H1 (cell line): Measurements from ENCODE around the gene FAM53C. TPM values are rescaled to one million over a fixed set of nuclear protein-coding genes. Genes with fewer than 3 reads are reported as not detected.

ENCODE experiments used
- CTCF ChIA-PET: fragments of 300-600 bp; sonication (Branson Sonifier 250); formaldehyde crosslinking; loops from one replicate; lab custom pipeline; 2021; ENCODE audit not compliant: partially characterized antibody; lab: Charles Lee
- POLR2A ChIA-PET: fragments of 300-600 bp; sonication (Branson Sonifier 250); formaldehyde crosslinking; loops from one replicate; lab custom pipeline; 2021; ENCODE audit warnings: inconsistent platforms; ENCODE audit not compliant: partially characterized antibody; lab: Charles Lee
- DNase-seq, 2 experiments: peaks; one replicate each; pipeline versions ENCODE4 v3.0.0 to v3.0.0-alpha.2; 2010 to 2022; ENCODE audit warnings: low spot score in 2 of 2, low read depth in 1 of 2, mixed read lengths in 1 of 2
- FAIRE-seq: peaks from 2 replicates; lab custom pipeline; 2011; peaks lifted over from hg19 to GRCh38; lab: Jason Lieb, UNC
- H2AFZ ChIP-seq: 2 replicates; pipeline ENCODE4 v1.8.1; 2012; ENCODE audit warnings: low read length, inconsistent platforms
- H2AK5ac ChIP-seq: 2 replicates; pipeline ENCODE4 v1.6.1; 2013; ENCODE audit warnings: low read depth, low read length
- H2BK120ac ChIP-seq: replicated peaks from 2 replicates; pipeline ENCODE3; 2013; ENCODE audit warnings: low read depth, low read length, inconsistent platforms
- H2BK12ac ChIP-seq: 2 replicates; pipeline ENCODE4 v1.6.1; 2013; ENCODE audit warnings: low read depth, low read length
- H2BK15ac ChIP-seq: 2 replicates; pipeline ENCODE4 v1.6.1; 2013; ENCODE audit warnings: low read length
- H2BK20ac ChIP-seq: 2 replicates; pipeline ENCODE4 v1.6.1; 2013; ENCODE audit warnings: low read length
- H2BK5ac ChIP-seq: 2 replicates; pipeline ENCODE4 v1.6.1; 2013; ENCODE audit warnings: low read depth, low read length
- H3K14ac ChIP-seq: 2 replicates; pipeline ENCODE4 v1.6.1; 2013; ENCODE audit warnings: inconsistent platforms; ENCODE audit not compliant: insufficient read length
- H3K18ac ChIP-seq: 2 replicates; pipeline ENCODE4 v1.6.1; 2013; ENCODE audit warnings: low read length; ENCODE audit errors: extremely low read depth
- H3K23ac ChIP-seq: 2 replicates; pipeline ENCODE4 v1.6.1; 2013; ENCODE audit warnings: inconsistent platforms; ENCODE audit not compliant: insufficient read length
- H3K23me2 ChIP-seq: 2 replicates; pipeline ENCODE4 v1.6.1; 2013; ENCODE audit warnings: low read depth, low read length
- H3K27ac ChIP-seq: 2 replicates; pipeline ENCODE4 v1.6.1; 2011; ENCODE audit warnings: low read depth, low read length, inconsistent platforms
- H3K27me3 ChIP-seq, 4 experiments: replicated peaks in 1 of 4; 1 replicate in 1 of 4; 2 replicates in 3 of 4; pipeline versions ENCODE4 v1.6.1 to v1.8.1; 2011 to 2013; ENCODE audit warnings: low read length in 3 of 4, mild to moderate bottlenecking in 3 of 4, inconsistent platforms in 2 of 4, mixed read lengths in 2 of 4, moderate library complexity in 1 of 4; ENCODE audit not compliant: control insufficient read depth in 3 of 4, insufficient read depth in 3 of 4; ENCODE audit errors: extremely low read depth in 1 of 4
- H3K36me3 ChIP-seq, 4 experiments: 2 replicates each; pipeline versions ENCODE4 v1.6.1 to v1.8.1; 2011 to 2013; ENCODE audit warnings: mild to moderate bottlenecking in 4 of 4, low read length in 3 of 4, moderate library complexity in 2 of 4, control low read depth in 1 of 4, inconsistent platforms in 1 of 4; ENCODE audit not compliant: insufficient read depth in 4 of 4, control insufficient read depth in 2 of 4
- H3K4ac ChIP-seq: replicated peaks from 2 replicates; pipeline ENCODE3; 2013; ENCODE audit warnings: low read length, low read depth, mixed read lengths, inconsistent platforms; ENCODE audit not compliant: insufficient read length
- H3K4me1 ChIP-seq, 4 experiments: replicated peaks in 1 of 4; 1 replicate in 1 of 4; 2 replicates in 3 of 4; pipeline versions ENCODE4 v1.6.1 to v1.8.1; 2011 to 2013; ENCODE audit warnings: low read length in 3 of 4, inconsistent platforms in 2 of 4, mixed read lengths in 1 of 4; ENCODE audit not compliant: insufficient read depth in 4 of 4, control insufficient read depth in 3 of 4
- H3K4me2 ChIP-seq, 2 experiments: 2 replicates each; pipeline versions ENCODE4 v1.6.1 to v1.8.1; 2011 to 2013; ENCODE audit warnings: low read depth in 2 of 2, low read length in 2 of 2, control low read depth in 1 of 2, inconsistent platforms in 1 of 2, mild to moderate bottlenecking in 1 of 2; ENCODE audit not compliant: insufficient read depth in 1 of 2
- H3K4me3 ChIP-seq, 4 experiments: fragments of 200-600, 300-600 bp in 1 of 4; sonication (generic), shearing (Covaris generic), sonication (Bioruptor Twin) in 1 of 4; 2 replicates each; pipeline versions ENCODE4 v1.5.1 to v1.8.1; 2011 to 2016; ENCODE audit warnings: low read length in 4 of 4, low read depth in 3 of 4, control low read depth in 2 of 4, inconsistent platforms in 2 of 4, mild to moderate bottlenecking in 2 of 4, mixed read lengths in 1 of 4, moderate library complexity in 1 of 4; ENCODE audit not compliant: insufficient read depth in 2 of 4; ENCODE audit errors: extremely low read depth in 1 of 4
- H3K56ac ChIP-seq: replicated peaks from 2 replicates; pipeline ENCODE3; 2013; ENCODE audit warnings: low read depth, mild to moderate bottlenecking, mixed read lengths, low read length, inconsistent platforms; ENCODE audit not compliant: insufficient read length
- H3K79me1 ChIP-seq: 2 replicates; pipeline ENCODE4 v1.6.1; 2013; ENCODE audit warnings: low read depth, low read length, control low read depth
- H3K79me2 ChIP-seq, 2 experiments: 2 replicates each; pipeline versions ENCODE4 v1.6.1 to v1.8.1; 2012 to 2013; ENCODE audit warnings: low read length in 2 of 2, mild to moderate bottlenecking in 2 of 2, inconsistent platforms in 1 of 2; ENCODE audit not compliant: insufficient read depth in 2 of 2, control insufficient read depth in 1 of 2
- H3K9ac ChIP-seq, 4 experiments: replicated peaks in 1 of 4; 1 replicate in 1 of 4; 2 replicates in 3 of 4; pipeline versions ENCODE4 v1.6.1 to v1.8.1; 2011 to 2013; ENCODE audit warnings: low read depth in 3 of 4, low read length in 3 of 4, control low read depth in 2 of 4, mild to moderate bottlenecking in 2 of 4, moderate library complexity in 2 of 4, inconsistent platforms in 1 of 4; ENCODE audit errors: extremely low read depth in 1 of 4
- H3K9me3 ChIP-seq, 2 experiments: 2 replicates each; pipeline versions ENCODE4 v1.6.1 to v1.8.1; 2012 to 2013; ENCODE audit warnings: mild to moderate bottlenecking in 2 of 2, moderate library complexity in 2 of 2, control low read depth in 1 of 2, inconsistent platforms in 1 of 2, low read depth in 1 of 2, low read length in 1 of 2, mixed read lengths in 1 of 2; ENCODE audit not compliant: insufficient read depth in 2 of 2
- H4K20me1 ChIP-seq, 2 experiments: replicated peaks in 1 of 2; 2 replicates each; pipeline versions ENCODE3 to v1.8.1; 2011 to 2013; ENCODE audit warnings: inconsistent platforms in 2 of 2, low read length in 2 of 2, mild to moderate bottlenecking in 1 of 2; ENCODE audit not compliant: insufficient read depth in 2 of 2, control insufficient read depth in 1 of 2
- H4K5ac ChIP-seq: 2 replicates; pipeline ENCODE4 v1.6.1; 2013; ENCODE audit warnings: low read length, low read depth, mixed read lengths, inconsistent platforms; ENCODE audit not compliant: insufficient read length
- H4K8ac ChIP-seq: 2 replicates; pipeline ENCODE4 v1.8.0; 2013; ENCODE audit warnings: mild to moderate bottlenecking, moderate library complexity, low read length, inconsistent platforms; ENCODE audit not compliant: insufficient read depth; ENCODE audit errors: extremely low read depth
- H4K91ac ChIP-seq: replicated peaks from 2 replicates; pipeline ENCODE3; 2013; ENCODE audit warnings: low read length, mixed read lengths, inconsistent platforms; ENCODE audit not compliant: insufficient read length
- ATF2 ChIP-seq: IDR thresholded peaks from 2 replicates; pipeline ENCODE4 v1.6.1; 2012; ENCODE audit warnings: low read length, inconsistent platforms
- CBX5 ChIP-seq: fragments of 300-800, 300-1000 bp; sonication (generic); IDR thresholded peaks from 2 replicates; pipeline ENCODE4 v1.7.1; 2016; ENCODE audit warnings: antibody characterized with exemption, low read length, low read depth
- EGR1 ChIP-seq: IDR thresholded peaks from 2 replicates; pipeline ENCODE4 v1.6.1; 2011; ENCODE audit warnings: low read depth, low read length, borderline replicate concordance
- JUND ChIP-seq: IDR thresholded peaks from 2 replicates; pipeline ENCODE4 v1.6.1; 2011; ENCODE audit warnings: mild to moderate bottlenecking, improper control_type of control experiment, low read length
- NANOG ChIP-seq: IDR thresholded peaks from 2 replicates; pipeline ENCODE4 v1.6.1; 2011; ENCODE audit warnings: low read length, low read depth, mild to moderate bottlenecking, inconsistent platforms; ENCODE audit not compliant: insufficient read depth, poor library complexity, severe bottlenecking
- NRF1 ChIP-seq: IDR thresholded peaks from 2 replicates; pipeline ENCODE4 v1.6.1; 2011; ENCODE audit warnings: mild to moderate bottlenecking, low read depth, low read length, improper control_type of control experiment
- POLR2AphosphoS5 ChIP-seq: IDR thresholded peaks from 2 replicates; pipeline ENCODE4 v1.6.1; 2011; ENCODE audit warnings: low read depth, low read length
- ZNF274 ChIP-seq: IDR thresholded peaks from 2 replicates; pipeline ENCODE4 v1.7.0; 2012; ENCODE audit warnings: low read length, borderline replicate concordance; ENCODE audit errors: extremely low read depth
- WGBS, 2 experiments: shearing (Covaris generic) in 1 of 2; methylation state at CpG; one replicate each; pipeline versions ENCODE4 v1.1.6 to v1.1.7; 2013 to 2015; ENCODE audit warnings: low lambda C conversion rate in 2 of 2, mixed read lengths in 2 of 2, inconsistent platforms in 1 of 2, low coverage in 1 of 2, missing lambda C conversion rate in 1 of 2; ENCODE audit not compliant: insufficient replicate concordance in 2 of 2, insufficient coverage in 1 of 2, insufficient read length in 1 of 2; ENCODE audit errors: extremely low coverage in 1 of 2, missing lambda C conversion rate in 1 of 2; 5-methylcytosine and 5-hydroxymethylcytosine counted together
- polyA plus RNA-seq, 7 experiments: library from polyadenylated mRNA; depleted of rRNA in 3 of 7; stranded (reverse) in 5 of 7; unstranded in 2 of 7; fragments of >200 nt in 5 of 7; fragments of 200-250 nt in 2 of 7; gene quantifications; 1 replicate in 5 of 7; 2 replicates in 1 of 7; 4 replicates in 1 of 7; pipeline versions ENCODE4 v1.2.1 to v1.2.3, GENCODE V29; 2011 to 2013; ENCODE audit warnings: missing spikeins in 2 of 7, mixed read lengths in 2 of 7
- total RNA-seq: library from RNA; stranded (reverse); fragmentation: NEBNext Ultra II Directional; extraction: Animal tissue kit (Norgen Biotek cat#: 25700); gene quantifications from 2 replicates; pipeline ENCODE4 v1.2.1, GENCODE V29; 2021
- TF ChIP-seq, protein P1 (sequence below), 3 experiments: IDR thresholded peaks; 1 replicate in 2 of 3; 2 replicates in 1 of 3; pipeline versions ENCODE4 v1.5.1 to v1.6.1; 2011; ENCODE audit warnings: low read length in 3 of 3, mild to moderate bottlenecking in 3 of 3, inconsistent platforms in 2 of 3, low read depth in 1 of 3, moderate library complexity in 1 of 3; ENCODE audit not compliant: insufficient read depth in 1 of 3; ENCODE audit errors: control extremely low read depth in 1 of 3

The FAM53C gene
- total and polyA plus RNA-seq, 2 of the 8 experiments (the other 6 are each of a cell fraction or from before 2014, with no cell fraction given) = 57.6 to 75.3 TPM

DNA sequence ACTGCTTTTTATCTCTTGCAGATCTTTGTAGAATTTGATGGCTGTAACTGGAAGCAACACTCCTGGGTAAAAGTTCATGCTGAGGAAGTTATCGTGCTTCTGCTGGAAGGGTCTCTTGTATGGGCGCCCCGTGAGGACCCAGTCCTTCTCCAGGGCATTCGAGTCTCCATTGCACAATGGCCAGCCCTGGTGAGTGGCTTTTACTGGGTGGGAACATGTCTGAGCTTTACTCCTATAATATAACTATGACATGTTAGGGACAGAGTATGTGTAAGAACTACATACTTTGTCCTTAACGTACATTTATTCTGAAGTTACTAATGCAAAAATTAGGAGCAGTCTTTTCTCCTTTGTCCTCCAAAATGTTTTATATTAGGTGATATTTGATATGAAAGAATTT is 34.6 kb downstream of the FAM53C start:
- no peaks in the 10 kb centered on the region for H3K27me3 ChIP-seq
- DNase-seq (no peak), FAIRE-seq (no peak)
- H3K14ac ChIP-seq = no peak overlapping the region
- H3K56ac ChIP-seq = no peak overlapping the region
- ChIA-PET CTCF (interaction anchor here (0.9 to 6.5 kb wide), 2 partner anchors 19 to 77 kb away, joined by 3 to 63 read pairs; partner anchors contain the start of gene KDM3B), POLR2A (interaction anchor here (1.0 to 5.1 kb wide), 4 partner anchors 11 to 63 kb away, joined by 3 to 26 read pairs (median 6); partner anchors contain the start of genes FAM53C and KDM3B)
- no peak overlapping the region for H3K4ac ChIP-seq
- no peak overlapping the region for H3K4me3 ChIP-seq
- H3K18ac ChIP-seq = no peak overlapping the region
- H4K5ac ChIP-seq = no peak overlapping the region
- no peak overlapping the region for H3K4me2 ChIP-seq
- no peak overlapping the region for H3K9ac ChIP-seq
- H4K91ac ChIP-seq = no peak overlapping the region
- H2BK5ac ChIP-seq = no peak overlapping the region
- H3K79me2 ChIP-seq = peaks cover 9 to 43% of the 10 kb centered on the region in 2 experiments
- no peak overlapping the region for H3K27ac ChIP-seq
- H3K79me1 ChIP-seq = peaks cover 5% of the 10 kb centered on the region; the same call in 1 of the 2 replicates
- no peak overlapping the region for H2AK5ac ChIP-seq
- no peak overlapping the region for H2BK12ac ChIP-seq
- TF ChIP-seq, protein P1, sequence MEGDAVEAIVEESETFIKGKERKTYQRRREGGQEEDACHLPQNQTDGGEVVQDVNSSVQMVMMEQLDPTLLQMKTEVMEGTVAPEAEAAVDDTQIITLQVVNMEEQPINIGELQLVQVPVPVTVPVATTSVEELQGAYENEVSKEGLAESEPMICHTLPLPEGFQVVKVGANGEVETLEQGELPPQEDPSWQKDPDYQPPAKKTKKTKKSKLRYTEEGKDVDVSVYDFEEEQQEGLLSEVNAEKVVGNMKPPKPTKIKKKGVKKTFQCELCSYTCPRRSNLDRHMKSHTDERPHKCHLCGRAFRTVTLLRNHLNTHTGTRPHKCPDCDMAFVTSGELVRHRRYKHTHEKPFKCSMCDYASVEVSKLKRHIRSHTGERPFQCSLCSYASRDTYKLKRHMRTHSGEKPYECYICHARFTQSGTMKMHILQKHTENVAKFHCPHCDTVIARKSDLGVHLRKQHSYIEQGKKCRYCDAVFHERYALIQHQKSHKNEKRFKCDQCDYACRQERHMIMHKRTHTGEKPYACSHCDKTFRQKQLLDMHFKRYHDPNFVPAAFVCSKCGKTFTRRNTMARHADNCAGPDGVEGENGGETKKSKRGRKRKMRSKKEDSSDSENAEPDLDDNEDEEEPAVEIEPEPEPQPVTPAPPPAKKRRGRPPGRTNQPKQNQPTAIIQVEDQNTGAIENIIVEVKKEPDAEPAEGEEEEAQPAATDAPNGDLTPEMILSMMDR (IDR thresholded peaks at IDR 0.05; ENCODE audit: control extremely low read depth in 1 of 3, insufficient read depth in 1 of 3, low read depth in 1 of 3, low read length in 3 of 3) = no peak
- TF ChIP-seq ATF2 = no peak
- no peak for TF ChIP-seq POLR2AphosphoS5
- TF ChIP-seq NANOG = no peak
- TF ChIP-seq NRF1 = no peak
- TF ChIP-seq CBX5 = no peak
- TF ChIP-seq EGR1 = no peak
- no peak for TF ChIP-seq ZNF274
- TF ChIP-seq JUND = no peak
- no peak overlapping the region for H4K8ac ChIP-seq
- H2BK20ac ChIP-seq = no peak overlapping the region
- peaks cover 2 to 22% (median 5%) of the 10 kb centered on the region in 4 experiments for H3K36me3 ChIP-seq
- no peak overlapping the region for H2BK15ac ChIP-seq
- H3K23me2 ChIP-seq = no peaks in the 10 kb centered on the region
- WGBS, 2 experiments = 75% methylated on average over 5 of the region's 5 CpGs; no CpG with 5 or more reads in 1 of the 2 experiments
- peaks cover 0 to 7% of the 10 kb centered on the region in 2 experiments for H4K20me1 ChIP-seq
- H2AFZ ChIP-seq = no peak overlapping the region
- H2BK120ac ChIP-seq = no peak overlapping the region
- H3K9me3 ChIP-seq = no peaks in the 10 kb centered on the region
- H3K4me1 ChIP-seq = no peaks in the 10 kb centered on the region
- H3K23ac ChIP-seq = no peak overlapping the region
